NCI-H510A (cell line): ENCODE measurements around the gene POMC.
"Not testable (repeated sequence)": the region's sequence is repeated elsewhere in the genome, so short reads cannot be mapped to it uniquely, and the experiment has no call there.

Source experiments
- DNase-seq: peaks from one replicate; lab custom pipeline; 2025; lab: John Stamatoyannopoulos, UW

The POMC gene

DNA sequence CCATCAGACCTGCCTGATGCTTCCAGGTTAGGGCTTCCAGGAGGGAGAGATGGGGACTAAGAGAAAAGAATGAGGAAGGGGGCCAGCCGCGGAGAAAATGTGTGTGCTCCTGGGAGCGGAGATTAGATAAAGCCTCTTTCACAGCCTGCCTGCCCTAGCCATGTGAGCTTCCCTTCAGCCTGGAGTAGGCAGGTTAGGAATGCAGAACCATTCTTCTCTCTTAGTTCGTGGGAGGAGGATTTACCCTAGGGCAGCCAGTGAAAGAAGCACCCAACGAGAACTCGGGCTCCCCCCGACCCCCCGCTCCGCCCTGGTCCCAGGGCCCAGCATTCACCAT is 36.1 kb downstream of the POMC start:
- DNase-seq: no peak

GRCh38 chr2:25131567-25132298 is 36.6 kb downstream of the POMC start:
- no peak for DNase-seq

GRCh38 chr2:25131253-25131566 is 37.2 kb downstream of the POMC start:
- no peak for DNase-seq

DNA sequence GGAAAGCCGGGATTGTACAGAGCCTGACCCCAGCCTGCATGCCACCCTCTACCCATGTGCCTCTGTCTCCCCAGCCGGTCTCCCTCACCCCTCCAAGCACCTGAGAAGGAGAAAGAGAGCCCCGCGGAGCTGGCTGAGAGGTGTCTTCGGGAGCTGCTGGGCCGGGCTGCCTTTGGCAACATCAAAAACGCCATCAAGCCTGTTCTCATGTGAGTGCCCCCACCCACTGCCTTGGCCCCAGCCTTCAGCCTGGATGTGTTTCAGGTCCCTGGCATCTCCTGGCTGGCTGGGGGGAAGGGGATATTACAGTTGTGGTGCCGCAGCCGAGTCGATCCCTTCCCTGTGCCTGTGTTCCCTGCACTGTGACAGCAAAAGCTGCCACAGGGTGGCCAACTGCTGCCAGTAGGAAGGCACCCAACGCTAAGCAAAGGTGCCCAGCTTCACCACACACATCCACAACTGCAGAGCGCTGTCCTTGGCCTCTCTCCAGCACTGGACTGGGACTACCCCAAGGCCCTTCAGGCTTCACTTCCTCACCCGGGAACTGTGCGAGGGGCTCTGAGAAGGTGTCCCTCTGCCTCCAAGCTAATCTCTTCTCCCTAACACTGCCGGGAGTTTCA is 38.4 kb downstream of the POMC start:
- DNase-seq: no peak

GRCh38 chr2:25127646-25128045 is 40.7 kb downstream of the POMC start:
- DNase-seq: no peak

DNA sequence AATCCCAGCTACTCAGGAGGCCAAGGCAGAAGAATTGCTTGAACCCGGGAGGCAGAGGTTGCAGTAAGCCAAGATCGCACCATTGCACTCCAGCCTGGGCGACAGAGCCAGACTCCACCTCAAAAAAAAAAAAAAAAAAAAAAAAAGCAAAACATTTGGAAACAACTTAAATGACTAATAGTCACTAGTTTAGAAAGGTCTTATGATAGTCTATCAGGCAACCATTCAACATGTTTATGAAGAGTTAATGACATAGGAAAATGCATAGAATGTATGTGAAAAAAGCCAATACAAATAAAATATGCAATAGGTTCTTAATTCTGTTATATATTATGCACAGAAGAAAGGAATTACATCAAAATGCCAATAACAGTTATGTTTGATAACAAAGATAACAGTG is 41.3 kb downstream of the POMC start:
- not testable (repeated sequence) for DNase-seq

- DNase-seq: no peak
Measured at GRCh38 chr2:25125976-25126375, 42.4 kb downstream of the POMC start.

GRCh38 chr2:25125189-25125588 is 43.2 kb downstream of the POMC start:
- no peak for DNase-seq

GRCh38 chr2:25123682-25124081 is 44.7 kb downstream of the POMC start:
- DNase-seq: no peak

DNA sequence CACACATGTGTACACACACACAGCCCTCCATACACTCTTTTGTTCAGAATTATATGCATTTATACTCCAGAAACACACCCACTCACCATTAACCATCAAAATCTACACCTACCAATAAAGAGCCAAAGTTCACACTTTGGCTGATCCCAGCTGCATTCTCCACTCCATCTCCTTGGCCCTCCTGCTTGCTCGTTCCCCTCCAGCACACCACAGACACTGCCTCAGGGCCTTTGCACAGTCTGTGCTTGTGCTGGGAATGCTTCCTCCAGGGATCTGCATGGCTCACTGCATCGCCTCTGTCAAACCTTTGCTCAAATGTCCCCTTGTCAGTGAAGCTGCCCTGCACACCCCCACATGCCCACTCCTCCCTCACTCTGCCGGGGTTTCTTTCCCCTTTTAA is 46.0 kb downstream of the POMC start:
- no peak for DNase-seq

DNA sequence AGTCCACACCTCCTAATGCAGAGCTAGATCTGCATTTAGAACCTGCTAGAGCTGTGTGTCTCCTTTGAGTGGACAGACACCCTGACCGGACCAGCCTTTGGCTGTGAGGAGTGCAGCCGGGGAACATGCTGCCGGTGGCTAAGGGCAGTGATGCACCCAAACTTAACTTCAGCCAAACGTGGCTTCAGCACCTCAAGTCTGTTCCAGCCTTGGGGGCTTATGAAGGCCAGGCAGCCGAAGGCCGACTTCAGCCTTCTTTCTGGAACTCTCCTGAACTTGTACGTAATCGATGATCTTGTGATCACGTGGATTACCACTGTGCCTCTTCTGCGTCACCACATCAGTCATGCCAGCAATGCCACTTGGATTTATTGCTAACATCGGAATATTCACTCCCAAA is 49.1 kb downstream of the POMC start:
- no peak for DNase-seq

DNA sequence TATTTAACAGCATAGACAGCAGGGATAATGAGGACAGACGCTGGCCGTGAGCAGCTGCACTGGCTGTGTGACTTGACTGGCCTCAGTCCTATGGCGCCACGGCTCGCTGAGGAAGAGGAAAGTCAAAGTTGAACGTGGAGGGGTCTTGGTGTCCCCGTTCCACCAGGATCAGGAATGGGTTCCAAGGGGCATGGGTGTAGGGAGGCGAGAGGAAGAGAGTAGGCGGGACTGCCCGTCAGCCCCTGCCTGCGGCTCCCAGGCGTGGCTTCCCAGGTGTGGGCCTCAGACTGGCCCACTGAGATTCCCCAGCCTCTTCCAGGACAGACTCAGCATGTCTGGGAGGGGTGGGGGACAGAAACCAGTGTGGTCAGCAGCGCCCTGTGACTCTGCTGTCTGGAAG is 51.4 kb downstream of the POMC start:
- DNase-seq: no peak

GRCh38 chr2:25115902-25116301 is 52.5 kb downstream of the POMC start:
- DNase-seq: no peak

DNA sequence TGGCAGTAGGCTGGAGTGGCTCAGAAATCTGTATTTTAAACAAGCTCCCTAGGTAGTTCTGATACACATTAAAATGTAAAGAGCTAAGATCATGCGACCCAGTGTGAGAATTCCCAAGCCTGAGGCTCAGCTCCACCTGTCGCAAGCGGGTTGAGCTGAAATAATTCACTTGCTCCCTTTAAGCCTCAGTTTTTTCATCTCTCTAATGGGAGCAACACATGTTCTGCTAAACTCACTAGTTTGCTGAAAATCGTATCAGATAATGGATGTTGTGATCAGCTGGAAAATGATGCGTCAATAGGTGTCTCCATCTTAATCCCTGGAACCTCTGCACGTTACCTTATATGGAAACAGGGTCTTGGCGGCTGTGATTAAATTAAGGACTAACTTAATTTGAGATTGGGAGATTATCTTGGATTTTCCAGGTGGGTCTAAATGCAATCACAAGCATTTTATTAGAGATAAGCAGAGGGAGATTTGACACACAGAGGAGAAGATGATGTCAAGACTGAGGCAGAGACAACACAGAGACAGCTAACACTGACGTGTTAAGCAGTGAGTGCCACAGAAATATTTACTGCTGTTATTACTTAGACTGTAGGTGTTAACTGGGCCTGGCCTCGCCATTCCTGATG is 53.0 kb downstream of the POMC start:
- no peak for DNase-seq

DNA sequence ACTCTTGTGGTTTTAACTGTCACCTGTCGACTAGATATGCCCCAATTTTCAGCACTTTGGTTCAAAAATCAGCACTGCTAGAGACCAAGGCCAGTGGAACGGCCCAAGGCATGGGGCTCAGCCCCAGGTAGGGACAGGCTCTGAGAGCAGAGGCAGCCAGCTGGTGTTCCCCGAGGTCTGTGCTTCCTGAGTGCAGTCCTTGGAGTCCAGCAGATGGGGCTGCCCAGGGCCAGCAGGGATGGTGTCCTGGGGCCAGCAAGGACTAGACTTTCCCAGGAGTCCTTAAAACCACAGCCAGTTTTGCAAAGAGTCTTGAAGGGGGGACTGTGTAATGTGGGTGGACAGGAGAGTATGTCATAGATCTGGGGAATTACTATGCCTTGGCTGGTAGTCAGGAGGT is 56.3 kb downstream of the POMC start:
- no peak for DNase-seq
